Neural crest cell (in vitro differentiated cells): ENCODE measurements around the gene CAPZB. TPM values are rescaled to one million over a fixed set of nuclear protein-coding genes. Genes with fewer than 3 reads are reported as not detected.
A peak's percentile ranks its signal among the peaks of the same experiment; 100 is the strongest.

Experiments used
- DNase-seq: peaks from one replicate; pipeline ENCODE4 v3.0.0; 2021; ENCODE audit warnings: low read depth, mixed read lengths, low spot score
- H3K27ac Mint-ChIP-seq: one replicate; pipeline ENCODE4 v1.8.0; 2021; ENCODE audit warnings: mild to moderate bottlenecking, mixed read lengths; ENCODE audit not compliant: unreplicated experiment
- H3K27me3 Mint-ChIP-seq: 2 replicates; pipeline ENCODE4 v1.8.0; 2021; ENCODE audit warnings: low read depth, mild to moderate bottlenecking, mixed read lengths
- H3K36me3 Mint-ChIP-seq: 2 replicates; pipeline ENCODE4 v1.8.0; 2021; ENCODE audit warnings: low read depth, mild to moderate bottlenecking, mixed read lengths
- H3K4me1 Mint-ChIP-seq: 2 replicates; pipeline ENCODE4 v1.8.0; 2021; ENCODE audit warnings: mixed read lengths
- H3K4me3 Mint-ChIP-seq: one replicate; pipeline ENCODE4 v1.8.0; 2021; ENCODE audit warnings: mild to moderate bottlenecking, mixed read lengths
- H3K9me3 Mint-ChIP-seq: 2 replicates; pipeline ENCODE4 v1.8.0; 2021; ENCODE audit warnings: mixed read lengths
- total RNA-seq: library from RNA; stranded (reverse); gene quantifications from 2 replicates; pipeline ENCODE4 v1.2.1, GENCODE V29; 2021
- TF ChIP-seq, protein P1 (sequence below): fragments of 200-600 bp; sonication (generic); conservative IDR thresholded peaks from 2 replicates; pipeline ENCODE4 v1.5.0; 2021; ENCODE audit warnings: antibody characterized with exemption, mild to moderate bottlenecking

Gene CAPZB
- total RNA-seq, 1 donor from 2014 or later = 256 TPM

DNA sequence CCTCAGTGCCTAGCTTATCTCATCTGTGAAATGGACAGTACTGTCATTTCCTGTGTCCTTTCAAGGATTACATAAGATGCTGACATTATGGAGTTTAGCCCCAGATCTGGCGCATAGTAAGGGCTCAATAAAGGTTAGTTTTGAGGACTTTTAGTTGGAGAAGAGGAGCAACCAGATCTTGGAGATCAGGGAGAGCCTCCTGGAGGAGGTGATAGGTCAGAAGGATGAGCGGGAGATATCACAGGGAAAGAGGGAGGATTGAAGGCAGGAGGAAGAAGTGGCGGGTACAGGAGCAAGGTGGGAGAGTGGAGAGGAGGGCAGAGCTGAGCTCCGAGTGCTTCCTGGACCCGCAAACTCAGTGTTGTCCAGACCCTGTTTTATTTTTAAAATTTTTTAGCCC lies 155.7 kb downstream of the CAPZB start:
- peak overlapping the region; percentile 71 for H3K27ac Mint-ChIP-seq
- no peaks in the 10 kb centered on the region for H3K9me3 Mint-ChIP-seq
- DNase-seq = no peak
- H3K36me3 Mint-ChIP-seq = no peaks in the 10 kb centered on the region
- no peaks in the 10 kb centered on the region for H3K27me3 Mint-ChIP-seq
- TF ChIP-seq, protein P1, sequence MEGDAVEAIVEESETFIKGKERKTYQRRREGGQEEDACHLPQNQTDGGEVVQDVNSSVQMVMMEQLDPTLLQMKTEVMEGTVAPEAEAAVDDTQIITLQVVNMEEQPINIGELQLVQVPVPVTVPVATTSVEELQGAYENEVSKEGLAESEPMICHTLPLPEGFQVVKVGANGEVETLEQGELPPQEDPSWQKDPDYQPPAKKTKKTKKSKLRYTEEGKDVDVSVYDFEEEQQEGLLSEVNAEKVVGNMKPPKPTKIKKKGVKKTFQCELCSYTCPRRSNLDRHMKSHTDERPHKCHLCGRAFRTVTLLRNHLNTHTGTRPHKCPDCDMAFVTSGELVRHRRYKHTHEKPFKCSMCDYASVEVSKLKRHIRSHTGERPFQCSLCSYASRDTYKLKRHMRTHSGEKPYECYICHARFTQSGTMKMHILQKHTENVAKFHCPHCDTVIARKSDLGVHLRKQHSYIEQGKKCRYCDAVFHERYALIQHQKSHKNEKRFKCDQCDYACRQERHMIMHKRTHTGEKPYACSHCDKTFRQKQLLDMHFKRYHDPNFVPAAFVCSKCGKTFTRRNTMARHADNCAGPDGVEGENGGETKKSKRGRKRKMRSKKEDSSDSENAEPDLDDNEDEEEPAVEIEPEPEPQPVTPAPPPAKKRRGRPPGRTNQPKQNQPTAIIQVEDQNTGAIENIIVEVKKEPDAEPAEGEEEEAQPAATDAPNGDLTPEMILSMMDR = no peak
- no peaks in the 10 kb centered on the region for H3K4me1 Mint-ChIP-seq
- no peak overlapping the region for H3K4me3 Mint-ChIP-seq

DNA sequence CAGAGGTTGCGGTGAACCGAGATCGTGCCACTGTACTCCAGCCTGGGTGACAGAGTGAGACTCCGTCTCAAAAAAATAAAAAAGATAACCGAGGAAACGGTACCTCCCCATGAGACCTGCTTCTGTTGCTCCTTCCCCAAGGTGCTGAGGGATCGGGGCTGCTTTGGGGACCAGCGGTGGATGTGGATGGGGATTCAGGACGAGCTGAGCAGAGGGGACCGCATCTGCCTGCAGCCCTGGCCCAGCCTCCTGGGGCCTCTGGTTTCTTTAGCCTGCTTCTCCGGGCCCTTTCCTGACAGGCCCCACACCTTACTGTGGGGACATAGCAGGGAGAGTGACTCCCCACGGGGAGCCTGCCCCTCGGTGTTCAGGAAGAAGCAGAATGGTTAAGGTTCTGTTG lies 156.2 kb downstream of the CAPZB start:
- Mint-ChIP-seq H3K27ac (no peak overlapping the region), H3K4me1 (no peaks in the 10 kb centered on the region)

DNA sequence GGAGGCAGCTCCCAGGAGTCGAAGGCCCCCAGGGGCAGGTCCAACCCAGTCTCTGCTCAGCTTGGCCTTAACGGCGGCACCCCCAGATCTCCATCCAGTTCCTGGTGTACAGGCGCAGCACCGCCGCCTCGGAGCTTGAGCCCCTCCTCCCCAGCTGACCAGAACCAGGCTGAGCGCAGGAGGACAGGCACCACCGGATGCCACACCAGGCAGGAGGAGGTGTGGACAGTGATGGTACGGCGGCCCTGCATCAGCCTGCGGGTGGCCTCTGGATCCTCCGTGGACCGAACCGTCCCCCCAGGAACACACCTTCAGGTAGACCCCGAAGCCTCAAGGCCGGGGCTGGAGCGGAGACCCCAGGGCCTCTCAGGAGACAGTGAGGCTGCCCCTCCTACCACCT lies 156.9 kb downstream of the CAPZB start:
- Mint-ChIP-seq H3K4me1 (no peaks in the 10 kb centered on the region), H3K9me3 (no peaks in the 10 kb centered on the region), H3K27ac (no peak overlapping the region), H3K27me3 (no peaks in the 10 kb centered on the region), H3K4me3 (no peak overlapping the region), H3K36me3 (no peaks in the 10 kb centered on the region)
- TF ChIP-seq, protein P1 = no peak
- no peak for DNase-seq

More for the DNA sequence above, 156.2 kb downstream of the CAPZB start:
- TF ChIP-seq, protein P1 = no peak
- no peak for DNase-seq
- Mint-ChIP-seq H3K27me3 (no peaks in the 10 kb centered on the region), H3K36me3 (no peaks in the 10 kb centered on the region), H3K4me3 (no peak overlapping the region), H3K9me3 (no peaks in the 10 kb centered on the region)

DNA sequence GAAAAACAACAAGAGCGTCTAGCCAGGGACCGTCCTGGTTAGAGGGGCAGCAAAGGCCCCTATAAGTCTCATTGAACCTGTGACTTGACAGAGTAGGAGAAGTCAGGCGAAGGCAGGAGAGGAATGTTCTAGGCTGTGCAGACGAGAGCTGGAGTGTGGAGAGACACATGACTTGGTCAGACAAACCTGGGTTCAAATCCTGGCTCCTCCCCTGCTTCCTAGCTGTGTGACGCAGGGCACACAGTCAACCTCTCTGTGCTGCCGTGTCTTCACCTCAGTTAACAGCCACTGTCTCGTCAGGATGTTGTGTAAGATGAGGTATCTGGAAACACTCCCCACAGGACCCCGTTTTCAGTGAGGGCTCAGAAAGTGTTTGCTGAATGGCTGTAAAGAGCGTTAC lies 157.6 kb downstream of the CAPZB start:
- Mint-ChIP-seq H3K4me3 (peak overlapping the region; percentile 2), H3K27me3 (no peaks in the 10 kb centered on the region), H3K9me3 (no peaks in the 10 kb centered on the region), H3K27ac (no peak overlapping the region), H3K4me1 (no peaks in the 10 kb centered on the region), H3K36me3 (no peaks in the 10 kb centered on the region)
- no peak for DNase-seq
- TF ChIP-seq, protein P1 = no peak

DNA sequence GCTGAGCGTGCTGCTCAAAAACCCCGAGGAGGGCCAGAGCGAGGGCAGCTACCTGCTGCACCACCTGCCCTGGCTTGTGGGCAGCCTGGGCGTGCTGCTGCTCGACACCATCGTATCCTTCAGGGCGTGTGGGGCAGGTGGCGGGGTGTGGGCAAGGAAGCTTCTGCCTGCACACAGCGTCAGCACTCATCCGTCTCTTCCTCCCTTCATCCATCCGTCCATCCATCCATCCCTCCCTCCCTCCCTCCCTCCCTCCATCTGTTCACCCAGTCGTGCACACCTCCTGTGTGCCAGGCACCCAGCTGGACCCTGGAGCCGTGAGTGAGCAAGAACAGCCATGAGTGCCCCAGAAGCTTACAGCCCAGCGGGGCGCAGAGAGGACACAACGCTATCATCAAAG lies 158.0 kb downstream of the CAPZB start:
- no peak for DNase-seq
- H3K9me3 Mint-ChIP-seq = no peaks in the 10 kb centered on the region
- H3K36me3 Mint-ChIP-seq = peaks cover 1% of the 10 kb centered on the region
- H3K27ac Mint-ChIP-seq = no peak overlapping the region
- H3K4me1 Mint-ChIP-seq = no peaks in the 10 kb centered on the region
- H3K4me3 Mint-ChIP-seq = peak overlapping the region; percentile 2
- H3K27me3 Mint-ChIP-seq = no peaks in the 10 kb centered on the region
- TF ChIP-seq, protein P1 = no peak

DNA sequence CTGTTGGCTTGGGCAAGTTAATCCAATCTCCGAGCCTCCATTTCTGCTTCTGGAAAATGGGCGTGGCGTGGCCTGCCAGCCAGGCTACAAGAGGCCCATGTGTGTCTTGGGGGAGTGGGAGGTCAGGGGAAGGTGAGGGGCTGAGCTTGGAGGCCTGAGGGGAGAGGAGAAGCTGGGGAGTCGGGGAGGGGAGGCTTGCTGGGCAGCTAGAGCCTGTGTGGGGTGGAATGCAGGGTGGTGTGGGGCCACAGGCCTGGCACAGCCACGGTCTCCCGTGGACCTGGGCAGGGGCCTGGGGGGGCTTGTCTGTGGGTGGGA lies 158.6 kb downstream of the CAPZB start:
- DNase-seq = no peak
- Mint-ChIP-seq H3K4me3 (no peak overlapping the region), H3K9me3 (no peaks in the 10 kb centered on the region), H3K27me3 (no peaks in the 10 kb centered on the region), H3K36me3 (peaks cover 2% of the 10 kb centered on the region), H3K27ac (no peak overlapping the region), H3K4me1 (no peaks in the 10 kb centered on the region)
- TF ChIP-seq, protein P1 = no peak
